ENCODE results near the gene ITPKB.

The ITPKB gene

GRCh38 chr1:226662642-226663326, 76.3 kb downstream of the ITPKB start:
- DNase-seq: peak; percentile 79 to 84

- DNase-seq: no peak
Observed at GRCh38 chr1:226661965-226662364, 77.1 kb downstream of the ITPKB start.

- DNase-seq: no peak
Observed at GRCh38 chr1:226661271-226661670, 77.8 kb downstream of the ITPKB start.

- no peak for DNase-seq
Observed at GRCh38 chr1:226660410-226661182, 78.5 kb downstream of the ITPKB start.

GRCh38 chr1:226659641-226660040, 79.4 kb downstream of the ITPKB start:
- no peak for DNase-seq

GRCh38 chr1:226659136-226659535, 79.9 kb downstream of the ITPKB start:
- no peak for DNase-seq

- DNase-seq: no peak
Observed at GRCh38 chr1:226658546-226659125, 80.4 kb downstream of the ITPKB start.

- no peak for DNase-seq
Observed at GRCh38 chr1:226657895-226658545, 81.1 kb downstream of the ITPKB start.

GRCh38 chr1:226656601-226657277, 82.3 kb downstream of the ITPKB start:
- DNase-seq: no peak

- DNase-seq: no peak
Observed at GRCh38 chr1:226656201-226656600, 82.9 kb downstream of the ITPKB start.

- no peak for DNase-seq
Observed at GRCh38 chr1:226655251-226656163, 83.6 kb downstream of the ITPKB start.

- no peak for DNase-seq
Observed at GRCh38 chr1:226654668-226655055, 84.4 kb downstream of the ITPKB start.

- DNase-seq: no peak
Observed at GRCh38 chr1:226654046-226654667, 84.9 kb downstream of the ITPKB start.

- peak in 1 of 2 donors; percentile 52 for DNase-seq
Observed at GRCh38 chr1:226653311-226653921, 85.7 kb downstream of the ITPKB start.

GRCh38 chr1:226652613-226653012, 86.5 kb downstream of the ITPKB start:
- DNase-seq: no peak

GRCh38 chr1:226651732-226652105, 87.4 kb downstream of the ITPKB start:
- no peak for DNase-seq

GRCh38 chr1:226651041-226651731, 87.9 kb downstream of the ITPKB start:
- no peak for DNase-seq

- DNase-seq: no peak
Observed at GRCh38 chr1:226650236-226650841, 88.7 kb downstream of the ITPKB start.

- DNase-seq: no peak
Observed at GRCh38 chr1:226649780-226650179, 89.3 kb downstream of the ITPKB start.

GRCh38 chr1:226649244-226649643, 89.8 kb downstream of the ITPKB start:
- no peak for DNase-seq
